Amygdala (tissue), 56 donors: ENCODE results near the gene DHDH.
A peak's percentile ranks its signal among the peaks of the same experiment; 100 is the strongest.

ENCODE experiments used
- DNase-seq, 56 donors: peaks; one replicate each; lab custom pipeline; 2025; lab: John Stamatoyannopoulos, UW

The DHDH gene

GRCh38 chr19:48946463-48947257 is 13.2 kb downstream of the DHDH start:
- no peak for DNase-seq

GRCh38 chr19:48947258-48947542 is 13.7 kb downstream of the DHDH start:
- DNase-seq: no peak

- no peak for DNase-seq
Measured at GRCh38 chr19:48950159-48950558, 16.7 kb downstream of the DHDH start.

GRCh38 chr19:48950830-48951519 is 17.5 kb downstream of the DHDH start:
- no peak for DNase-seq

GRCh38 chr19:48953141-48953540 is 19.6 kb downstream of the DHDH start:
- no peak for DNase-seq

GRCh38 chr19:48953990-48954594 is 20.6 kb downstream of the DHDH start:
- no peak for DNase-seq

- DNase-seq: peak; percentile 67 to 97 (median 90)
Measured at GRCh38 chr19:48954595-48955307, 21.3 kb downstream of the DHDH start, which contains the start of gene BAX. TSS of gene BAX (plus strand) at chr19:48954875. CDS start at chr19:48954929, 54 bp downstream.

GRCh38 chr19:48955308-48955958 is 21.9 kb downstream of the DHDH start:
- peak in 1 of 56 donors; percentile 8 for DNase-seq

- DNase-seq: no peak
Measured at GRCh38 chr19:48958006-48958405, 24.5 kb downstream of the DHDH start.

- no peak for DNase-seq
Measured at GRCh38 chr19:48959341-48960239, 26.1 kb downstream of the DHDH start.

GRCh38 chr19:48961051-48961649 is 27.7 kb downstream of the DHDH start:
- peak in 1 of 56 donors; percentile 58 for DNase-seq

- no peak for DNase-seq
Measured at GRCh38 chr19:48961673-48962028, 28.2 kb downstream of the DHDH start.

GRCh38 chr19:48962029-48962848 is 28.7 kb downstream of the DHDH start:
- DNase-seq: peak in 12 of 56 donors; percentile 6 to 40 (median 14)

- DNase-seq: no peak
Measured at GRCh38 chr19:48962849-48963165, 29.3 kb downstream of the DHDH start.

GRCh38 chr19:48963371-48964204 is 30.1 kb downstream of the DHDH start:
- DNase-seq: peak in 53 of 56 donors; percentile 12 to 91 (median 54)

GRCh38 chr19:48964205-48965039 is 30.9 kb downstream of the DHDH start:
- peak in 12 of 56 donors; percentile 20 to 65 (median 43) for DNase-seq
